ENCODE measurements around the gene RUNDC3A. TPM values are rescaled to one million over a fixed set of nuclear protein-coding genes. Genes with fewer than 3 reads are reported as not detected.

Gene RUNDC3A
- total RNA-seq, 2 donors from 2014 or later: 1.7 to 4.5 TPM

GRCh38 chr17:44358066-44358465, 49.7 kb downstream of the RUNDC3A start:
- H3K27ac ChIP-seq: no peak overlapping the region
- no peaks in the 10 kb centered on the region for H3K9me3 ChIP-seq
- TF ChIP-seq CTCF (IDR thresholded peaks at IDR 0.05): no peak
- no peaks in the 10 kb centered on the region for H3K36me3 ChIP-seq
- H3K4me1 ChIP-seq: peaks cover 0 to 22% of the 10 kb centered on the region in 2 donors
- H3K4me3 ChIP-seq: no peak overlapping the region
- DNase-seq (ENCODE audit: low spot score): no peak
- H3K27me3 ChIP-seq: no peaks in the 10 kb centered on the region

GRCh38 chr17:44359006-44359405, 50.6 kb downstream of the RUNDC3A start:
- Histone ChIP-seq H3K9me3 (no peaks in the 10 kb centered on the region), H3K4me3 (no peak overlapping the region), H3K27me3 (no peaks in the 10 kb centered on the region), H3K4me1 (peaks cover 0 to 29% of the 10 kb centered on the region in 2 donors), H3K27ac (no peak overlapping the region), H3K36me3 (no peaks in the 10 kb centered on the region)
- no peak for TF ChIP-seq CTCF (IDR thresholded peaks at IDR 0.05)
- no peak for DNase-seq (ENCODE audit: low spot score)

GRCh38 chr17:44359458-44360143, 51.2 kb downstream of the RUNDC3A start:
- no peaks in the 10 kb centered on the region for H3K36me3 ChIP-seq
- peaks cover 0 to 31% of the 10 kb centered on the region in 2 donors for H3K4me1 ChIP-seq
- H3K27me3 ChIP-seq: no peaks in the 10 kb centered on the region
- H3K9me3 ChIP-seq: no peaks in the 10 kb centered on the region
- no peak for TF ChIP-seq CTCF (IDR thresholded peaks at IDR 0.05)
- H3K4me3 ChIP-seq: no peak overlapping the region
- no peak for DNase-seq (ENCODE audit: low spot score)
- no peak overlapping the region for H3K27ac ChIP-seq

- Histone ChIP-seq H3K27me3 (no peaks in the 10 kb centered on the region), H3K4me1 (peaks cover 0 to 31% of the 10 kb centered on the region in 2 donors), H3K4me3 (no peak overlapping the region), H3K9me3 (no peaks in the 10 kb centered on the region), H3K27ac (no peak overlapping the region), H3K36me3 (no peaks in the 10 kb centered on the region)
- no peak for DNase-seq (ENCODE audit: low spot score)
- TF ChIP-seq CTCF (IDR thresholded peaks at IDR 0.05): no peak
Measured at GRCh38 chr17:44360144-44360533, 51.7 kb downstream of the RUNDC3A start.

- no peaks in the 10 kb centered on the region for H3K9me3 ChIP-seq
- no peak overlapping the region for H3K27ac ChIP-seq
- no peaks in the 10 kb centered on the region for H3K36me3 ChIP-seq
- no peak overlapping the region for H3K4me3 ChIP-seq
- peaks cover 0 to 31% of the 10 kb centered on the region in 2 donors for H3K4me1 ChIP-seq
- no peak for DNase-seq (ENCODE audit: low spot score)
- H3K27me3 ChIP-seq: no peaks in the 10 kb centered on the region
- no peak for TF ChIP-seq CTCF (IDR thresholded peaks at IDR 0.05)
Measured at GRCh38 chr17:44360826-44361225, 52.4 kb downstream of the RUNDC3A start.
